HFF-Myc (cell line): ENCODE measurements around the gene URB1.
"Not testable (repeated sequence)": the region's sequence is repeated elsewhere in the genome, so short reads cannot be mapped to it uniquely, and the experiment has no call there.

Experiments used
- DNase-seq: peaks from one replicate; pipeline ENCODE4 v3.0.0-alpha.2; 2011; ENCODE audit warnings: low read depth; ENCODE audit errors: extremely low read depth
- H3K4me3 ChIP-seq: replicated peaks from 2 replicates; pipeline ENCODE4 v1.5.1; 2011; ENCODE audit warnings: low read depth, mild to moderate bottlenecking, control low read depth, low read length
- TF ChIP-seq, protein P1 (sequence below): IDR thresholded peaks from 2 replicates; pipeline ENCODE4 v1.5.1; 2012; ENCODE audit warnings: mild to moderate bottlenecking, low read depth, low read length, control low read depth; ENCODE audit errors: missing control alignments

The URB1 gene, protein sequence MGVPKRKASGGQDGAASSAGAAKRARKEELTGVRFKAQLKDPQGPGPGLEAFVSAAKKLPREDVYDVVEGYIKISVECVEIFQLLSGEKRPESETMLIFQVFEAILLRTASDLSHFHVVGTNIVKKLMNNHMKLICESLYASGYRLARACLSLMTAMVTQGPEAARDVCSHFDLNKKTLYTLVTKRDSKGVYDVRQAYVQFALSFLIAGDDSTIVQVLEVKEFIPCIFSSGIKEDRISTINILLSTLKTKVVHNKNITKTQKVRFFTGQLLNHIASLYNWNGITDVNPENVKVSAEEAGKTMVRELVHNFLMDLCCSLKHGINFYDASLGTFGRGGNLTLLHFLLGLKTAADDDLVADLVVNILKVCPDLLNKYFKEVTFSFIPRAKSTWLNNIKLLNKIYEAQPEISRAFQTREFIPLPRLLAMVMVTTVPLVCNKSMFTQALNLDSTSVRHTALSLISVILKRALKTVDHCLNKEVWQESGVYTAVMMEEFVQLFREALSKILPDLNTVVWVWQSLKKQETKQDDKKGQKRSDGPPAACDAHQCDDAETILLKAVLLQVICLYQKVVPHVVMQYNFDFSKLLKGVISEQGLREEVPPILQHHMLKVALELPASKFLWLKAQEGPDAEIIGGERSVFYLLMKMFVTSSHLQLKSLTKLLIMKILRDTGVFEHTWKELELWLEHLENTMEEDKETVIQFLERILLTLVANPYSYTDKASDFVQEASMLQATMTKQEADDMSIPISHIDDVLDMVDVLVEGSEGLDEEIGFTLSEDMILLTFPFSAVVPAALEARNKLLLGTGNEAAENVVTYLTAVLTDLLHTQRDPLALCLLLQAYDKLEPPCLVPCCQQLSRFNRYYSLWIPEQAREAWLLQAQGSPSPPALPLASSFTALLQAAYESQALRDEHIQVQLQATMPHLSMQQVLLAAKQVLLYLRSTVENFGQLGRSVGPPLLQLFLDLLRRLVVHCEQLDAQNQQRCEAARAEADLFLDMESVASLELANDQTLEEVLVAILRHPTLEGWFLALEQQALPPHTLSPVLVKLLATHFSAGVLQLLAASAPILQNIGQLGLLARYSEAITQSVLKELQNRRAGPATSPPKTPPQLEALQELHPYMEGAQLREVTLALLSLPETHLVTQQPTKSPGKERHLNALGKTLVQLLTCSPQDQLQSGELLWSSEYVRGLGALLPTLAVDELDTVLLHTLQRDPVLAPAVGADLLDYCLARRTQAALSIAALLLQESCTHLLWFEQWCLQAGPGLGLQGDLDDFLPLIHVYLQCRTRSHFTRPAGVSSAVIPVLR (N-terminal part only)

DNA sequence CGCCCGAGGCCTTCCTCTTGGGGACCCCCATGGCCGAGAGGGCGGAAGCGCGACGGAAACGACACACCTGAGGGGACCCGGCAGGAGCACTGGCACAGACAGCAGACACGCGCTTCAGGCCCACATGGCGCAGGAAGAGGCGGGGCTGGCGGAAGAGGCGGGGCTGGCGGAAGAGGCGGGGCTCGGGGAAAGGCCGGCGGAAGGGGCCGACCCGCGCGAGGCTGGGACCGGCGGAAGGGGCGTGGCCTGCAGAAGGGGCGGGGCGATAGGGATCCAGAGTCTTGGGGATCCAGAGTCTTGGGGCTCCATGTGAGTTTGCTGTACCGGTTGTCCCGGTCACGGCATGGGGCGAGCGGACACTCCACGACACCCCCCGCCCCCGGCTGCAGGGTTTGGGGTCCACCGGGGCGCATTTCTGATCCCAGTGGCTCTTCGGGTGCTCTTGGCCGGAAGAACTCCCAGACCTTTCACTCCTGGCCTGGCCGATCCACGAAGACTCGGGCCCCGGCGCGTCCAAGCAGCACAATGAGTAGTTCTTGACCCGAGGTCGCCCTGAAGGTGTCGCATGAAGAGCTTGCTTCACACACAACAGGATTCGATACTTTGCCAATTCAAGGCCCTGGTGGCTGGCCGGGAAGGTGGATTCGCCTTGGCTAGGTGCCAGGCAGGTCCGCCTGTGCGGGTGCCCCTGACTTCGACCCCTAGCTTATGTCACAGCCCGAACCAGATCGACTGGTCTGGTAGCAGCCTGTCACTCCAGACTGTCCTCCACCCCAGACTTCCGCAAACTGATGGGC, at the start of gene URB1:
Gene URB1 (minus strand): TSS at position 133 of the 797 bp plus-strand sequence. CDS start 102 bp downstream, at position 31.
- H3K4me3 ChIP-seq: peak within 1 kb of the TSS; percentile 93
- no peak for DNase-seq
- TF ChIP-seq, protein P1, sequence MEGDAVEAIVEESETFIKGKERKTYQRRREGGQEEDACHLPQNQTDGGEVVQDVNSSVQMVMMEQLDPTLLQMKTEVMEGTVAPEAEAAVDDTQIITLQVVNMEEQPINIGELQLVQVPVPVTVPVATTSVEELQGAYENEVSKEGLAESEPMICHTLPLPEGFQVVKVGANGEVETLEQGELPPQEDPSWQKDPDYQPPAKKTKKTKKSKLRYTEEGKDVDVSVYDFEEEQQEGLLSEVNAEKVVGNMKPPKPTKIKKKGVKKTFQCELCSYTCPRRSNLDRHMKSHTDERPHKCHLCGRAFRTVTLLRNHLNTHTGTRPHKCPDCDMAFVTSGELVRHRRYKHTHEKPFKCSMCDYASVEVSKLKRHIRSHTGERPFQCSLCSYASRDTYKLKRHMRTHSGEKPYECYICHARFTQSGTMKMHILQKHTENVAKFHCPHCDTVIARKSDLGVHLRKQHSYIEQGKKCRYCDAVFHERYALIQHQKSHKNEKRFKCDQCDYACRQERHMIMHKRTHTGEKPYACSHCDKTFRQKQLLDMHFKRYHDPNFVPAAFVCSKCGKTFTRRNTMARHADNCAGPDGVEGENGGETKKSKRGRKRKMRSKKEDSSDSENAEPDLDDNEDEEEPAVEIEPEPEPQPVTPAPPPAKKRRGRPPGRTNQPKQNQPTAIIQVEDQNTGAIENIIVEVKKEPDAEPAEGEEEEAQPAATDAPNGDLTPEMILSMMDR: no peak

DNA sequence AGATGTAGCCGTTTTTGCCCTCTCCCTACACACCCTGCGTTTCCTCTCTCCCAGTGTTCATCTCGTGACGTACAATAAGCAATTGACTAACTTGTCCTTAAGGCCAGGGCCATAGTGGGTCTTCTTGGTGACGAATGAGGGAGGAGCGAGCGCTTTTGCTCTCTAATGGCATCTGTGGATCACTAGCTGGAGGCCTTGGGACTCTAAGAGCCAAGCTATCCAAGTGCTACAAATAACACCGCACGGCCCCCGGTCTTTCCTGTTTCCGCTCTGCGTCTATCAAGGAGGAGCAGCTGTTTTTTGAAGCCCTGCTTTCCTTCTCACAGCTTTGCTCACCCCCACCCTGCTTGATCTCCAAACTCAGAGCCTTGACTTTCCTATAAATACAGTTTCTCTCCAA, 44.9 kb upstream of the URB1 start:
- TF ChIP-seq, protein P1: no peak
- no peak overlapping the region for H3K4me3 ChIP-seq
- DNase-seq: no peak

DNA sequence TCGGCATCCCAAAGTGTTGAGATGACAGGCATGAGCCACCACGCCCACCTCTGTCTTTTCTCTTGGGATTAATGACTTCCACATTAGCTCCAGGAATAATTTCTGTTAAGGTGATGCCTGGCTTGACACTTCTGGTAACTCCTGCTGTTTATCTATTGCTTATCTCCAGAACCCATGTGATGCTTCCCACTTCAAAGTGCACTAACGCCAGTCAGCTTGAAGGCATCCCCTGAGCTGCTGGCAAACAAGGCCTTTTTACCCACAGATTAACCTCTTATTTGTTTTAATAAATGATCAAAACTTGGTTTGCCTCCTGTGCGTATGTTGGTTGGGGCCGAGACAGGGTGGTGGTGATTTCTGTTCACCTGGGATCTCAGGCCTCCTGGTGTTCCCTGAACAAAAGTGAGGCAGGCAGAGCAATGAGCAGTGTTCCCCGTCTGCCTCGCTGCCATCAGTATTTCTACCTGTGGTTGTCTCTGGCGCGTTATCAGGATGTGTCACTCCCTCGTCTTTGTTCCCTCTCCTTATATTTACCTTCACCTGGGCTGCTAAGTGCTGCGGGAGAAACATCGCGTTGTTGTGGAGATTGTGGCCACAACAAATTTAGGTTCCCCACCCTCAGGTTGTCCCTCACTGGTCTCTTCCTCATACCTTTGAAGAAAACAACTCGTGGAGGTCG, 40.3 kb upstream of the URB1 start:
- not testable (repeated sequence) for DNase-seq, H3K4me3 ChIP-seq

DNA sequence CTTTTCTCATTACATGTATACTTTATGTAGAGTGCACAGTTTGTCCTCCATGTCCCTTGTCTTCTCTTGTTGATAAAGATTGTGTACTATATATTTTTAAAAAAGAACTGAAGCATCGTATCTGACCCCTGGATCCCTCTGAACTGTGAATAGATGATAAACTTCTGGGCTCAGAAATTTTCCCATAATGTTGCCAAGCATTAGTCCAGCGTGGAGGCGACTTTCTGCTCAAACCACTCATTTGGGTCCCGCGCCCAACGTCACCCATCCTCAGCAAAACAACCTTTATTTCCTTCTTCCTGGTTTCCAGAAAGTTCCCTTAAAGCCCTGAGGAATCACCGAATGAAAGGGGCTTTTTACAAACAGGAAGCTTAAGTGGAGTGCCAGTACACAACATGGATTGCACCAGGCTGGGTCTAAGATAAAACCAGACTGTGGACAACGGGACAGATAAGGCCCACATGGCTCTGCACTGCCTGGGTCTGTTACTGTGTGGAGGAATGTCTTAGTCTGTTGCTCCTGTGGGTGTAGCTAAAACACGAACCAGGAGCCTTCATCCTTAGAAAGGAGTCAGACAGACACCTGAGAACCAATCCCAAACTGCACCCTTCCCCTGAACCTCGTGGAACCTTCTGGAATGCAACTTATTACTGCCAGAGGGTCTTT, 35.3 kb upstream of the URB1 start:
- TF ChIP-seq, protein P1: no peak
- DNase-seq: no peak
- no peak overlapping the region for H3K4me3 ChIP-seq

DNA sequence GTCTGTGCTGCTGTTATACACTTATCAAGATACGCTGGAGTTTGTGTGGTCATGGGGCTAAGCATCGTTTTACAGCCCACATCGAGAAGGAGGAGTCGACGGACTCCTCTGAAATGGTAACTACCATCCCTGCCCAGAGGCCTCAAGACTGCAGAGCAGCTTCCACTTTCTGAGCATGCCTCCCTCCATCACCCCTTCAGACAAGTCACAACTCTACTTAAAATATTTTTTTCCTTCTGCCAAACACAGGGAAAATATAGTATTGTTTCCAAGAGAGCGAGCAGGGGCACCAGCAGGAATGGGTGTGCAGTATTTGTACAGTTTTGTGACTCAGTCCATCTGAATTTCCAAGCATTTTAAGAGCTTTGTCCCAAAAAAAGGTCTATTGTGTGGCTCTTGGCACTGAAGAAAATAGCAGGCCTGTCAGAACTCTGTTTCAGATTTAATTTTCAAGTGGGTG, 33.8 kb upstream of the URB1 start:
- no peak for DNase-seq
- TF ChIP-seq, protein P1: no peak
- no peak overlapping the region for H3K4me3 ChIP-seq

DNA sequence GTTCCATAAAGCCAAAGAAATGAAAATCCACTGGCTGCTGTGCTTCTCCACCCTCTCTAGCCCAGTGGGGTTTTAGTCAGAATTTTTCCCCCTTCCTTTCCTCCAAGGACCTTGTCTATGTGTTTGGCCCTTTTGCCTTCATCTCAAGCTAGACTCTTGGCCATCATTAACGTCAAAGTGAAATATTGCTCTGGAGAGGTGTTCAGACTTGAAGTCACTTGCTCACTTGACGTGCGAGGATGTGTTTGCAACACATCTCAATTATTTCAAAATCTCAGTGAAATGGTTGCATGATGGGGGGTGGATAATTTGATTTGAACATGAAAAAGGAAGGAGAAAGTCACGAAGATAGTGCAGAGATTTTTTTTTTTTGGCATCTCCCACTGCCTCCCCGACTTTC, 33.3 kb upstream of the URB1 start:
- no peak overlapping the region for H3K4me3 ChIP-seq
- no peak for DNase-seq
- TF ChIP-seq, protein P1: no peak
